ENCODE results near the gene DNAH14. TPM values are rescaled to one million over a fixed set of nuclear protein-coding genes. Genes with fewer than 3 reads are reported as not detected.
"Not testable (repeated sequence)": the region's sequence is repeated elsewhere in the genome, so short reads cannot be mapped to it uniquely, and the experiment has no call there.

DNAH14 gene
- total and polyA plus RNA-seq, 2 donors (not counting 3 experiments of a cell fraction or from before 2014, with no cell fraction given) = 1.5 to 7.1 TPM

DNA sequence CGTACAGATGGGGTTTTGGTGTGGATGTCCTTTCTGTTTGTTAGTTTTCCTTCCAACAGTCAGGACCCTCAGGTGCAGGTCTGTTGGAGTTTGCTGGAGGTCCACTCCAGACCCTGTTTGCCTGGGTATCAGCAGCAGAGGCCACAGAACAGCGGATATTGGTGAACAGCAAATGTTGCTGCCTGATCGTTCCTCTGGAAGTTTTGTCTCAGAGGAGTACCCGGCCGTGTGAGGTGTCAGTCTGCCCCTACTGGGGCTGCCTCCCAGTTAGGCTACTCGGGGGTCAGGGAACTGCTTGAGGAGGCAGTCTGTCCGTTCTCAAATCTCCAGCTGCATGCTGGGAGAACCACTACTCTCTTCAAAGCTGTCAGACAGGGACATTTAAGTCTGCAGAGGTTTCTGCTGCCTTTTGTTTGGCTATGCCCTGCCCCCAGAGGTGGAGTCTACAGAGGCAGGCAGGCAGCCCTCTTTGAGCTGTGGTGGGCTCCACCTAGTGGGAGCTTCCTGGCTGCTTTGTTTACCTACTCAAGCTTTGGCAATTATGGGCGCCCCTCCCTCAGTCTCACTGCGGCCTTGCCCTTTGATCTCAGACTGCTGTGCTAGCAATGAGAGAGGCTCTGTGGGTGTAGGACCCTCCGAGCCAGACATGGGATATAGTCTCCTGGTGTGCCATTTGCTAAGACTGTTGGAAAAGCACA, 16.3 kb downstream of the DNAH14 start:
- not testable (repeated sequence) for BruUV-seq (replicated peaks); DNase-seq (ENCODE audit: low read depth, low spot score); FAIRE-seq

GRCh38 chr1:224946349-224946691, 16.8 kb downstream of the DNAH14 start:
- H4K20me1 ChIP-seq (replicated peaks; ENCODE audit: control insufficient read depth, extremely low read depth, insufficient read depth, low read length); FAIRE-seq; H2AFZ ChIP-seq (ENCODE audit: low read depth, low read length); H3K9me1 ChIP-seq (replicated peaks; ENCODE audit: control insufficient read depth, extremely low read depth, insufficient read depth, low read length); dilution Hi-C loops (cut with MboI; ENCODE audit: extremely low pct_ligation_motif_present, low sequenced_read_pairs); H3K27ac ChIP-seq (ENCODE audit: insufficient read depth, low read depth, low read length); H3K4me2 ChIP-seq (ENCODE audit: insufficient read depth, low read length); H3K36me3 ChIP-seq (ENCODE audit: control insufficient read depth in 2 of 2, extremely low read depth in 1 of 2, insufficient read depth in 2 of 2, low read length in 2 of 2); H3K4me1 ChIP-seq (ENCODE audit: control insufficient read depth, extremely low read depth, insufficient read depth, low read length); H3K9me3 ChIP-seq (replicated peaks; ENCODE audit: control insufficient read depth, insufficient read depth, low read length); H3K4me3 ChIP-seq (replicated peaks in 1 of 3; ENCODE audit: insufficient read depth in 1 of 3, low read depth in 1 of 3, low read length in 3 of 3); POLR2A ChIA-PET; BruUV-seq (replicated peaks); intact Hi-C loops (cut with micrococcal nuclease); H3K9ac ChIP-seq (replicated peaks; ENCODE audit: extremely low read depth, insufficient read depth, low read length); DNase-seq (ENCODE audit: low read depth, low spot score); H3K79me2 ChIP-seq (ENCODE audit: control insufficient read depth, insufficient read depth, low read length); H3K27me3 ChIP-seq (ENCODE audit: control insufficient read depth in 2 of 2, insufficient read depth in 2 of 2, low read length in 2 of 2): not testable (repeated sequence)
- CTCF ChIA-PET = interaction anchor here (0.9 kb wide), 1 partner anchor 23 kb away, joined by 3 read pairs; no protein-coding TSS in a partner anchor

More for the DNA sequence above, 16.3 kb downstream of the DNAH14 start:
- H3K27ac ChIP-seq (ENCODE audit: insufficient read depth, low read depth, low read length); POLR2A ChIA-PET; H3K4me2 ChIP-seq (ENCODE audit: insufficient read depth, low read length); H3K4me3 ChIP-seq (replicated peaks in 1 of 3; ENCODE audit: insufficient read depth in 1 of 3, low read depth in 1 of 3, low read length in 3 of 3); H3K9me1 ChIP-seq (replicated peaks; ENCODE audit: control insufficient read depth, extremely low read depth, insufficient read depth, low read length); H3K4me1 ChIP-seq (ENCODE audit: control insufficient read depth, extremely low read depth, insufficient read depth, low read length); intact Hi-C loops (cut with micrococcal nuclease); H3K9ac ChIP-seq (replicated peaks; ENCODE audit: extremely low read depth, insufficient read depth, low read length); CTCF ChIA-PET; H3K36me3 ChIP-seq (ENCODE audit: control insufficient read depth in 2 of 2, extremely low read depth in 1 of 2, insufficient read depth in 2 of 2, low read length in 2 of 2); H3K79me2 ChIP-seq (ENCODE audit: control insufficient read depth, insufficient read depth, low read length); H4K20me1 ChIP-seq (replicated peaks; ENCODE audit: control insufficient read depth, extremely low read depth, insufficient read depth, low read length); dilution Hi-C loops (cut with MboI; ENCODE audit: extremely low pct_ligation_motif_present, low sequenced_read_pairs); H2AFZ ChIP-seq (ENCODE audit: low read depth, low read length); H3K27me3 ChIP-seq (ENCODE audit: control insufficient read depth in 2 of 2, insufficient read depth in 2 of 2, low read length in 2 of 2); H3K9me3 ChIP-seq (replicated peaks; ENCODE audit: control insufficient read depth, insufficient read depth, low read length): not testable (repeated sequence)

Data from endothelial cell of umbilical vein (primary cell).